ENCODE measurements around the gene NEURL3.
A peak's percentile ranks its signal among the peaks of the same experiment; 100 is the strongest.
"Not testable (repeated sequence)": the region's sequence is repeated elsewhere in the genome, so short reads cannot be mapped to it uniquely, and the experiment has no call there.

NEURL3 gene

DNA sequence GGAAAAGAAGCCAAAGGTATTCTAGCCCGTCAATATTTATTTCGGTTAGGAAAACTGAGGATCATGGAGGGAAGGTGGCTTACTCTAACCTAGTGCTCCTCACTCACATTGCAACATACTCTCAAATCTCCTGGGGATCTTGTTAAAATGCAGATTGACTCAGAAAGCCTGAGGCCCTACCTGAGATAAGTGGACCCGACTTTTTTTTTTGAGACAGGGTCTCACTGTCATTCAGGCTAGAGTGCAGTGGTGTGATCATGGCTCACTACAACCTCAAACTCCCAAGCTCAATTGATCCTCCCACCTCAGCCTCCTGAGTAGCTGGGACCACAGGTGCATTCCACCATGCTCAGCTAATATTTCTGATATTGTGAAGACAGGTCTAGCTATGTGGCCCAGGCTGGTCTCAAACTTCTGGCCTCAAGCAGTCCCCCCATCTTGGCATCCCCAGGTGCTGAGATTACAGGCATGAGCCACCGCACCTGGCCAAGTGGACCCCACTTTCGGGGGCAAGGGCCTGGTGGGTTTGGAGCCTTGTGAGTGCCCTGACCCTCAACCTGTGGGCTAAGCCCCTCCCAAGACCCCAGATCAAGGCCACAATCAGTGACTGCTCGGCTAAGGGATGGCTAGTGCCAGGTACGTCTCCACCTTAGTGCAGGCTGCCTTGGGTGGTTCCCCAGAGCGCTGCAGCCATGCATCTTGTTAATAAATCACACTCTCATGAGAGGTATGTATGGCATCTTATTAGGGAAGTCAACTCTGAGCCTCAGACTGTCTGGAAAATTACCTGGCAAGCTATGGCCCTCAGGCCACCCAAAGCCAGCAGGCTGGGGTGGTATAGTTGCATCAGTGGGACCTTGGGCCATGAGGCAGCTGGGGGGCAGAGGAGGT is 1.1 kb upstream of the NEURL3 start:
- no peak for DNase-seq

- no peak for DNase-seq
Measured at GRCh38 chr2:96503637-96504243, 1.4 kb downstream of the NEURL3 start.

DNA sequence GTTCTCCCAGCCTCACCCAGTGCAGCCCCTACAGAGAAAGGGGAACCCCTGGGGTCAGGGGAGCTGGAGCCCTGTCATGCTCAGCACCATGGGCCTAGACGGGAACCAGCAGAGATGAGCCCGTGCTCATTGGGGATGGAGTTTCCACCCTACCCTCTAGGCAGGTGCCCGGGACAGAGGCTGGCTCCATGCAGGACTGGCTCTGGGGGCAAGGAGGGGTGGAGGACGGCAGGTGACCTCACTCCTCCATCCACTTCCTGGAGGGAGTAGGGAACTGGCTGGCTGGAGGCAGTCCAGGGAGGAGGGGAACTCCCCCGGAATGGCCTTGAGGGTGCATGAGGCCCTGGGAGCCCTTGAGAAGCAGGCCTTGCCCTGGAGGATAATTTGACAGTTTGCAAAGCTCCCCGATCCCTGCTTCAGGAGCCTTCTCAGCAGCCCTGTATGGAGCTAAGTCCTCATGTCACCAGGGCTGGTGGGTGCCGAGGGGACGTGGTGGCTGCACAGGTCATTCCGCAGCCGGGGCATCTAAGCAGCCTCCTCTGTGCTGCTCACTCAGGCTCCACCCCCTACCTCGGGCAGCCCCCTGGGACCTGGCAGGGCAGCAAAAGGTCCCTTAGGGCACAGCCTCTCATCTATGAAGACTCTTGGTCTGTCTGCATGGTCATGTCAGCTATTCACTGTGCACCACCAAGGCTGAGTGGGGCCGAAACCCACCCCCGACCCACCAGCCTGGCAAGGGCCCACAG is 2.1 kb downstream of the NEURL3 start:
- DNase-seq, result no peak

- DNase-seq, result no peak
Measured at GRCh38 chr2:96501886-96502810, 3.0 kb downstream of the NEURL3 start.

DNA sequence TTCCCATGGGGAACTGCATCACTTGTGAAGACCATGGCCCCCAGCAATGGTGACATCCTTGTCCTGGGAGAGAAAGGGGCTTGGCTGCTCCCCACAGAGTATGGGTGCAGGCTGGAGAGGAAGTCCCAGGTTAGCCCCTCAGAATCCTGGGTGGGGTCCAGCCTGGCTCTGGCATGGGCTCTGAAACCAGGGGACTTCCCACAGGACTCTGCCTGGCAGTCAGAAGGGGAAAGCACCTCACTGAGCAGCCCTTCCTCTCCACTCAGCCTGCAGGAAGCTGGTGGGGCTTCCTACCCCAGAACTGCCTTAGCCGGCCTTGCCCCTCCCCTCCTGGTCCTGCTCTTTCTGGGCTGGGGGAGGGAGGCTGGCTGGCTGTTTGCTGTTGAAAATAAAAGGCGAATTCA is 3.7 kb downstream of the NEURL3 start:
- no peak for DNase-seq

GRCh38 chr2:96500385-96501066 is 4.6 kb downstream of the NEURL3 start:
- DNase-seq, result no peak

GRCh38 chr2:96499061-96499960 is 5.8 kb downstream of the NEURL3 start:
- DNase-seq, result no peak

DNA sequence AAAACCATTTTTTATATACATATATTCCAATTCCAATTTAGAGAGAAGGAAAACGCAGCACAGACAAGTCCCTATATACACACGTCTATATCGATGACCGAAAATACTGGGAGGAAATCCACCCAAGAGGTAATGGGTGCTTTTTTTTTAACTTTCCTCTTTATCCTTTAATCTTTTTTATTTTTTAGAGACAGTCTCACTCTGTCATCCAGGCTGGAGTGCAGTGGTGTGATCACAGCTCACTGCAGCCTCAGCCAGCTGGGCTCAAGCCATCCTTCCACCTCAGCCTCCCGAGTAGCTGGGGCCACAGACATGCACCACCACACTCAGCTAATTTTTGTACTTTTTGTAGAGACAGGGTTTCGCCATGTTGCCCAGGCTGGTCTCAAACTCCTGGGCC is 6.5 kb downstream of the NEURL3 start:
- not testable (repeated sequence) for DNase-seq

GRCh38 chr2:96498021-96498431 is 7.1 kb downstream of the NEURL3 start:
- DNase-seq, result no peak

- DNase-seq, result no peak
Measured at GRCh38 chr2:96495982-96496629, 9.1 kb downstream of the NEURL3 start.

DNA sequence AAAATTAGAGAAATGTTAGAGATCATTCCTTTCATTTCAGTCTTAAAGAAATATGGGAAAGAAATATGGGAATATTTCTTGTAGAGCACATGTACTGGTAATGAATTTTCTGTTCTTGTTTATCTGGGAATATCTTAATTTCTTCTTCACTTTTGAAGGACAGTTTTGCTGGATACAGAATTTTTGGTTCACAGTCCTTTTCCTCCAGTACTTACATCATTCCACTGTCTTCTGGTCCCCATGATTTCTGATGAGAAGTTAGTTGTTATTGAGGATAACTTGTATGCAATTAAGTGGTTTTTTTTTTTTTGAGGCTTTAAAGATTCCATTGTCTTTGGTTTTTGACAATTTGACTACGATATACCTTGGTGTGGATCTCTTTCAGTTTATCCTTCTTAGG is 11.0 kb downstream of the NEURL3 start:
- DNase-seq, result no peak

DNA sequence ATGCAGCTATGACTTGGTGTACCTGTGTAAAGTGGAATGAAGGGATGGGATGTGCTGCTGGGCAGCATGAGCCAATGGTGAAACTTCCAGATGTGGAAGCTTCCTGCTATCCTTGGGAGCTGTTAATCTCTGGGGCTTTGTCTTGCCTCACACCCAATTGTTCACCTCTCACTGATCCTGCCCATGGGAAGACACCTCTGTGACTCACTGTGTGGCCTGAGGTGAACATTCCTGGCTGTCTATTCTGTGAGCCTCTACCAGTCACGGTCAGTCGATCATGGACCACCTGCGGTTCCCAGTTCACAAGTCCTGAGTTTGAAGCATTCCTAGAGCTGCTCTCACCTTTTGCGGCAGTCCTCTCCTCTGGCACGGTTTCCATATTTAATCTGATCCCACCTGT is 12.1 kb downstream of the NEURL3 start:
- no peak for DNase-seq

DNA sequence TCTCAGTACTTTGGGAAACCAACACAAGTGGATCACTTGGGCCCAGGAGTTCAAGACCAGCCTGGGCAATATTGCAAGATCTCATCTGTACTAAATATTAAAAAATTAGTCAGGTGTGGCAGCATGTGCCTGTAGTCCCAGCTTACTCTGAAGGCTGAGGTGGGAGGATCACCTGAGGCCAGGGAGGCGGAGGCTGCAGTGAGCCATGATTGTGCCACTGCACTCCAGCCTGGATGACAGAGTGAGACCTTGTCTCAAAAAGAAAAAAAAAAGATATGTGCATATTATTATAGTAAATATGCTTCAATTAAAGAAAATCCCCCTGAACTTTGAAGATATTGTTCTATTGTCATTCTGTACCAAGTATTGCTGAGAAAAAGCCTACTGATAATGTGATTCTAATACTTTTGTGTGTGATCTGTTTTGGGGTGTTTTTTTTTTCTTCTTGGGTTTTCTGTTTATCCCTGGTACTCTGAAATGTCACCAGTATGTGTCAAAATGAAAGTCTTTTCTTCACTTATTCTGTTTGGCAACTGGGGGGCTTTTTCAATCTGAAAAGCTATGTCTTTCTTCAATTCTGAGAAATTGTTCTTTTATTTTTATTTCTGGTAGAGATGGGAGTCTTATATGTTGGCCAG is 13.2 kb downstream of the NEURL3 start:
- no peak for DNase-seq

GRCh38 chr2:96489663-96490062 is 15.5 kb downstream of the NEURL3 start:
- no peak for DNase-seq

DNA sequence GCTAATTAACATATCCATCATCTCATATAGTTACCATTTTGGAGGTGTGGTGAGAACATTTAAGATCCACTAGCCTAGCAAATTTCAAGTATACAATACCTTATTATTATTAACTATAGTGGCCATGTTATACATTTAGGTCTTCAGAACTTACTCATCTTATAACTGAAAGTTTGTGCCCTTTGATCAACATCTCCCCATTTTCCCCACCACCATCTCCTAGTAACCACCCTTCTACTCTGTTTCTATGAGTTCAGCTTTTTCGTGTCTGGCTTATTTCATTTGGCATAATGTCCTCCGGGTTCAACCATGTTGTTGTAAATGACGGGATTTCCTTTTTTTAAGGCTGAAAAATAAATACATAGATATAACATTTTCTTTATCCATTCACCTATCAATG is 15.9 kb downstream of the NEURL3 start:
- no peak for DNase-seq

DNA sequence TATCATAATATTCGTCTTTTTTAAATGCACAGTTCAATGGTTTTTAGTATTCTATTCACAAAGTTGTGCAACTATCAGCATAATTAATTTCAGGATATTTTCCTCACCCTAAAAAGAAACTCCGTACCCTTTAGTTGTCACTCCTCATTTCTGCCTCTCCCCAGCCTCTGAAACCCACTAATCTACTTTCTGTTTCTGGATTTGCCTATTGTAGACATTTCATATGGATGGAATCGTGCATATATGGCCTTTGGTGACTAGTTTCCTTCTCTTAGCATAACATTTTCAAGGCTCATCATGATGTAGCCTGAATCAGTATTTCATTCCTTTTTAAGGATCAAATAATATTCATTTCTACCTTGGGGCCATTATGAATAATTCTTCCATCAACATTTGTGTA is 18.5 kb downstream of the NEURL3 start:
- no peak for DNase-seq

GRCh38 chr2:96485751-96486651 is 19.2 kb downstream of the NEURL3 start:
- peak; percentile 5 for DNase-seq

DNA sequence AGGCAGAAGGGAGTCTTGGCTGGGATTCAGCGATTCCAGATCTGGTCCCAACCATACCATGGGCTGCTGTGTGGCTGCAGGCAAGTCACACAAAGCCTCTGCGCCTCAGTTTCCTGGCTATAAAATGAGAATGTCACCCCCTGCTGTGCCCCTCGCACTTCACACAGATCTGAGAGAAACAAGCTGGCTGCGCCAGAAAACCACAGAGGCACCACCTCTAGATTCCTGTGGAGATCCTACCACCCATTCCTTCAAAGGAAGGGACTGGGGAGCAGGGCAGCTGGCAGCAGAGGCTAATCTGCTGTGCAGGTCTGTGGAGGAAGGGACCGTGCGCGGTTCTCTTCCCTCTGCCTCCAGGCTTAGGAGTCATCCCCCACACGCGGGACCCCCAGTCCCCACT is 19.8 kb downstream of the NEURL3 start:
- DNase-seq, result no peak

- no peak for DNase-seq
Measured at GRCh38 chr2:96484091-96484490, 21.1 kb downstream of the NEURL3 start.

Data from NCI-H2029 treated with DMSO at 0.1 percent for 48 hours (cell line).